GM21381 (cell line): ENCODE data around the gene SSBP4.

Experiments used
- ATAC-seq: cut with Tn5 transposase; IDR thresholded peaks from one replicate; pipeline ENCODE4 v1.9.1; 2021; ENCODE audit warnings: mild to moderate bottlenecking, moderate library complexity; ENCODE audit not compliant: unreplicated experiment

Gene SSBP4

GRCh38 chr19:18419699-18420460, 682 bp downstream of the SSBP4 start:
- ATAC-seq = peak; percentile 5

- no peak for ATAC-seq
Observed at GRCh38 chr19:18420930-18421329, 1.7 kb downstream of the SSBP4 start.

GRCh38 chr19:18421371-18421959, 2.3 kb downstream of the SSBP4 start:
- ATAC-seq = no peak

DNA sequence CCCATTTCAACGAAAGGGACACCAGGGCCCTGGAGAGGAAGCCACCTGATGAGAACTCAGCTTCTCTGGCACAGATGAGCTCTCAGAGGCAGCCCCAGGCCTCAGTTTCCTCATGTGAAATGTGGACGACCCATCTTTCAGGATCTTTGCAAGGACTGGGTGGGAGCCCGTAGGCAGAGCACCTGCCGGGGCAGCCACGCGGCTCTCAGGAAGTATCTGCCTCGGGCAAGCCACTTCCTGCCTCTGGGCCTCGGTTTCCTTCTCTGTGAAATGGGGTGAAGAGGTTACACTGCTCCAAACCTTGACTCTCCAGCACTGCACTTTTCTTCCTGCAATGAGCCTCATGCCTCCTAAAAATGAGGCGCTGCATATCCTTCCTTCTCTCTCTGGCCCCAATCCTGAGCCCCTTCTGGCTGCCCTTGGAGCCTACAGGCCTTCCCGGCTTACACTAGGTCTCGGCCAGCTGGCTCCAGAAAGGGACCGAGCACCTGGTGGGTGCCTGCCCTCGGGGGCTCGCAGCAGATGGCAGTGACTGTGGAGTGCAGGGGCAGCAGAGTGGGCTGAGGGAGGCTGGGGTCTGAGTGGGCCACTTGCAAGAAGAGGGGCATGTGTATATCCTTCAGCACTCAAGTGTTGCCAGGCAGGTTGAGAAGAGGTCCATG, 3.5 kb downstream of the SSBP4 start:
- ATAC-seq = no peak

GRCh38 chr19:18423258-18424020, 4.2 kb downstream of the SSBP4 start:
- no peak for ATAC-seq

- ATAC-seq = no peak
Observed at GRCh38 chr19:18424122-18424889, 5.1 kb downstream of the SSBP4 start.

GRCh38 chr19:18424890-18425514, 5.8 kb downstream of the SSBP4 start:
- no peak for ATAC-seq

GRCh38 chr19:18425515-18426415, 6.6 kb downstream of the SSBP4 start:
- no peak for ATAC-seq

DNA sequence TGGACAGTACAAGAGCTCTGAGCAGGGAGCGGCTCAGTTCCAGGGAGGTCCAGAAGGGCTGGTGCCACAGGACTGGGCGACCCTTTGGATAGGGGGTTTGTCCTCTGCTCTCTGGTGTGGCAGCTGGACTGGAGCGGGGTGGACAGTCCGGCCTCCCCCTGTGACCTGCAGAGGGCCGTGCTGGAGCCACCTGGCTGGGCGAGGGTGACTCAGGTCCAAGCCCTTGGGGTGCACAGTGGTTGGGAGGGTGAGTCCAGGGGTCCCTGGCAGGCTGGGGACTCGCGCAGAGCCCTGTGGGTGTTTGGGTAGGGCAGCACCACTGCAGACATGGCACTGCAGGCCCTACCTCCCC, 7.2 kb downstream of the SSBP4 start:
- no peak for ATAC-seq

DNA sequence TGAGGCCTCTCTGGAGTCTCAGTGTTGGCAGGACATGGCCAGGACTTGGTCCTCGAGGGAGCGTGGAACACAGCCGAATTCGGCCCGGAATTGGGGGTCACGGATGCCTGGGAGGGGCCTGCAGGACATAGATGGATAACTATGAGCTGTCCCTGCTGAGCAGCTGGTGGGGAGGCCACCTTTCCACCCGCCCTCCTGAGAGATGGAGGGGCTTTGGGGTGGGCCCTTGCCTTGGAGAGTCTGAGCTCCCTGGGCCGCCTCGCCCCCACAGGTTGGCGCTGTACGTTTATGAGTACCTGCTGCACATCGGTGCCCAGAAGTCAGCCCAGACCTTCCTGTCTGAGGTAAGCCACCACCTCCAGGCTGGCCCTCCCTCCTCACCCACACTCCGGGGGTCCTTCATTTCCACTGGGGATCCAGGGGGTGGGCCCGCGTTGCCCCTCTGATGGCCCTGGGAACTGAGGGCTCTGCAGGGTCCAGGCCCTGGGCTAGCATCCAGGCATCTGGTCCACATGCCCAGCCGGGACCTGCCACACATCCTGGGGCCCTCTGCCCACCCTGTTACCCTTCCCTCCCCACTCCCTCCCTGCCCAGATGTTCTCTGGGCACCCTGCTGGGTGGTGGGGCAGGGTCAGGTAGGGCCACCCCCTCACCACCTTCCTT, 8.0 kb downstream of the SSBP4 start:
- no peak for ATAC-seq

GRCh38 chr19:18427743-18428113, 8.5 kb downstream of the SSBP4 start:
- no peak for ATAC-seq

DNA sequence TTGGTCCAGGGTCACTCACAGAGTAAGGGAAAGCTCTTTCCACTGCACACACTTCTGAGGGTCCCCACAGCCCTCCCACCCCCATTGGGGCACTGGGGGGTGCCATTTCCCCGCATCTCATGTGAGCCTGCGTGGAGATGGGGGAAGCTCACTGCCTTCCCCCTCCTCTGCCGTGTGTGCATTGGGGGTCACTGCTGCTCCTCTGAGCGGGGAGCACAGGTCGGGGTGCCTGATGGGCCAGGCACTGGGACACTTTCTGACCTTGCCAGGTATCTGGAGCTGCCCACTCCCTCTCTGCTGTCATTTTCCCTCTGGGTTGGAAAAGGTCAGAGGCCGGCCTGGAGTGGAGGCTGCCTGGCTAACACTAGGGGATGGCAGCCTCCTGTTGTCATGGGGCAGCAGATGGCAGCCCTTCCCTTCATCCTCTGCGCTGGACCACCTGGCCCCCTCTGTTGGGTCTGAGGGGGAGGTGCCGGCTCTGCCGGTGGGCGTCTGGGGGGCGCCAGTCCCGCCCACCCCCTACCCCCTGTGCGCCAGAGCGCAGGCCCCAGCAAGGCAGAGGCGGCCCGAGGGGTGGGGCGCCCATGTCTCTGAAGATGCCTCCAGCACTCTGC, 9.1 kb downstream of the SSBP4 start:
- no peak for ATAC-seq

GRCh38 chr19:18428787-18429674, 9.8 kb downstream of the SSBP4 start:
- ATAC-seq = peak; percentile 53

- ATAC-seq = no peak
Observed at GRCh38 chr19:18429717-18430416, 10.7 kb downstream of the SSBP4 start.

DNA sequence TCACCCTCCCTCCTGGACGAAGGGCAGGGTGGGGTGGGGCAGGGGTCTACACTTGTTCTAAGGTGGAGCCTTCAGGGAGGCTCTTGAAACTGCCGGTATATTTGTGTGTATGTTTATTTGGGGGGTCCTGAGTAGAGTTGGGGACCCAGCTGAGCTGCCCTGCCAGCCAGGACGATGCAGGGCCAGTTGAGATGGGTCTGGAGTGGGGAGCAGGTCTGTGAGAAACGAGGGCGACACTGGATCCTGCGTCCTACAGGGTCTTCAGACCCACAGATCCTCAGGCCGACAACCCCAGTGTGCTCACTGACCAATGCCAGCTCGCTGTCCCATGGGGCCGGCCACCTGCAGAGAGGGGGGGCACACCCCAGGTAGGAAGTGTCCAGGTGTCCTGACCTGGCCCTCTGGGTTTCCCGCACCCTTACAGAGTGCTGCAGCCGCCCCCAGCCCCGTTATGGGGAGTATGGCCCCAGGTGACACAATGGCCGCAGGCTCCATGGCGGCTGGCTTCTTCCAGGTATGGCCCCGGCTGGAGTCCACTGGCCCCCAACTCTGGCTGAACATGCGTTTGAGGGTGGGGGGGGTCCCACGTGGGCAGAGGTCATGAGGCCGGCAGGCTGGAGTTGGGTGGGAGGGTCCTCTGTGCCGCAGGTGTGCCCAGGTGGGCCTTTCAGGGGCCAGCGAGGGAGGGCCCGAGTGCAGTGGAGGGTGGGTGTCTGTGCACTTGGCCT, 11.4 kb downstream of the SSBP4 start:
- ATAC-seq = no peak
